NT2/D1 (cell line): Measurements from ENCODE around the gene MAML3.

Experiments
- SUZ12 ChIP-seq: IDR thresholded peaks from 2 replicates; pipeline ENCODE4 v1.6.1; 2011; ENCODE audit not compliant: insufficient read length, insufficient read depth; ENCODE audit errors: extremely low read depth
- YY1 ChIP-seq: IDR thresholded peaks from 2 replicates; pipeline ENCODE4 v1.6.1; 2011; ENCODE audit not compliant: insufficient read length, insufficient read depth
- ZNF274 ChIP-seq: IDR thresholded peaks from 2 replicates; pipeline ENCODE4 v1.6.1; 2011; ENCODE audit warnings: mild to moderate bottlenecking, low read depth, low read length

DNA sequence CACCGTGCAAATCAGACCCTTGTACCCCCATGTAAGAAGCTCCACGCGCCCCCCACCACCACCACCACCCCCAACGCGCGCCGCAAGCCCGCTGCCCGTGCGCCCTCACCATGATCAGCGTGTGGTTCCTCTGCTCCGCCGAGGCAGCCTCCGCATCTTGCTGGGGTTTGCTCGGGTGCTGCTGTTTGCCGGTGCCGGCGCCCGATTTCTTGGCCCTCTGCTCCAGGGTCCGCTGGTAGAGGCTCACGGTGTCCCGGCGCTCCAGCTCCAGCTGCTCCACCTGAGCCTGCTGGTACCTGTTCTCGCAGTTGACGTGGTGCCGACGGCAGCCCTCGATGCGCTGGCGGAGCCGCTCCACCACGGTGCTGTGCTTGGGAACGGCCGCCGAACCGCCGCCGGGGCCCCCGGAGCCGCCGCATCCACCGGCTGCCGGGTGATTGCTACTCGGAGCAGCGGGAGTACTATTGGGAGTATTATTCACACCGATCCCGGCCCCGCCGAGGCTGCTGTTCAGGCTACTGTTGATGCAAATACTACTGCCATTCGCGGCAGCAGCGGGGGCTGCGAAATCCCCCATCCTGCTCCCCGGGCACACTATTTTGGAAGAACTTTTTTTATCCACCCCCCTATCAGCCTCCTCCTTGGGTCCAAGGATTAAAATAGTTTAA, 1.1 kb downstream of the MAML3 start:
- no peak for TF ChIP-seq YY1
- TF ChIP-seq SUZ12 = no peak
- no peak for TF ChIP-seq ZNF274
